ENCODE results near the gene TCP11. TPM values are rescaled to one million over a fixed set of nuclear protein-coding genes. Genes with fewer than 3 reads are reported as not detected.
A peak's percentile ranks its signal among the peaks of the same experiment; 100 is the strongest.

Gene TCP11
- total RNA-seq, 1 experiment from 2014 or later: not detected

DNA sequence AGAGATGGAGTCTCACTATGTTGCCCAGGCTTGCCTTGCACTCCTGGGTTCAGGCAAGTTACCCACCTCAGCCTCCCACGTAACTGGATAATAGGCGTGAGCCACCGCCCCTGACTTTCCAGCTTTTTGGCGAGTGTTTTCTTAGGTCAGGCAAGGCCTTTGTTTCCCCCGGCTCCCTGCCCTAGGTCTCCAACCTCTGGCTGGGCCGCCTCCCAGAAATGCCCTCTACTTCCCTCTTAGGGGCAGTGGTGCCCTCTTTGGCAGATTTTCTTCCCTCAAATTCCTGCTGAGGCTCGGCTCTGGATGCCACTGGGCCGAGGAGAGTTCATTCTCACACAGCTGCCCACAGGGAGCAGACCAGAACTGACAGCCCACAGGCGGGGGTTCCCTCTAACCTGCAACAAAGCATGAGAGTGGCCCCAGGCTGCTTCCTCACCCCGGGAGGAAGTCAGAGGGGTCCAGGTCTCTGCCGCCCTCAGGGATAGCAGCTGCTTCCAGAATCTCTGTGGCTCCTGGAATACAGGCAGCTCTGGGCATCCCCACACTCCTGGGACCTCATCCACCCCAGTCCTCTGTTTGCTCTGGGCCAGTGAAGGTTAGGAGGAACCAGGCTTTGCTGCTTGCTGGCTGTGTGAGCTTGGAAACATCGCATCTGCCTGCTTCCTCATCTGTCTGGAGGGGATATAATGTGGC lies 56.5 kb downstream of the TCP11 start:
- H3K36me3 Mint-ChIP-seq (ENCODE audit: insufficient read depth in 1 of 3, low read depth in 3 of 3): peaks cover 21 to 75% (median 66%) of the 10 kb centered on the region in 3 experiments; a peak in 6 of 7 replicates
- H3K9me3 Mint-ChIP-seq: no peaks in the 10 kb centered on the region; a peak in 1 of 5 replicates
- H2BK5ac ChIP-seq (ENCODE audit: insufficient read length, low read length): no peak overlapping the region
- no peak overlapping the region for H3K4me3 Mint-ChIP-seq
- no peak overlapping the region for H2AFZ ChIP-seq (ENCODE audit: low read length)
- H4K5ac ChIP-seq (ENCODE audit: insufficient read length, low read depth, low read length): no peak overlapping the region
- no peak overlapping the region for H2AK5ac ChIP-seq (ENCODE audit: insufficient read length, low read length)
- H4K20me1 ChIP-seq (ENCODE audit: control insufficient read depth, insufficient read depth, insufficient read length): no peaks in the 10 kb centered on the region
- no peak overlapping the region for H2BK15ac ChIP-seq (ENCODE audit: low read depth, low read length)
- H3K4me2 ChIP-seq (ENCODE audit: insufficient read depth, insufficient read length, low read length): no peak overlapping the region
- no peak overlapping the region for H3K14ac ChIP-seq (ENCODE audit: insufficient read depth, low read length)
- H4K8ac ChIP-seq (replicated peaks; ENCODE audit: insufficient read length, low read depth, low read length): no peak overlapping the region
- no peak overlapping the region for H3K18ac ChIP-seq (ENCODE audit: insufficient read length, low read depth, low read length)
- DNase-seq: no peak
- H4K91ac ChIP-seq (ENCODE audit: insufficient read length, low read depth, low read length): no peak overlapping the region
- H3K23ac ChIP-seq (ENCODE audit: insufficient read length, low read depth, low read length): no peak overlapping the region
- no peaks in the 10 kb centered on the region for H3K79me1 ChIP-seq (ENCODE audit: insufficient read depth, low read depth, low read length, poor library complexity, severe bottlenecking)
- H2BK20ac ChIP-seq (ENCODE audit: low read depth, low read length, poor library complexity, severe bottlenecking): no peak overlapping the region
- H3K27ac ChIP-seq (ENCODE audit: insufficient read length, low read depth, low read length): no peak overlapping the region
- no peak overlapping the region for H3K9ac ChIP-seq (ENCODE audit: extremely low read depth, insufficient read length, low read length)
- no peak overlapping the region for H3T11ph ChIP-seq (ENCODE audit: low read length)
- no CpG with 5 or more reads among the region's 12 CpGs for WGBS (ENCODE audit: extremely low coverage, insufficient read length, low lambda C conversion rate)
- H3K9me3 ChIP-seq (ENCODE audit: control insufficient read depth, low read depth, low read length): no peaks in the 10 kb centered on the region
- H3K4ac ChIP-seq (ENCODE audit: low read depth, low read length): no peak overlapping the region
- no peak overlapping the region for H3K56ac ChIP-seq (ENCODE audit: insufficient read length, low read depth, low read length)
- no peaks in the 10 kb centered on the region for H3K79me2 ChIP-seq (ENCODE audit: insufficient read depth, low read length)
- H3K4me1 Mint-ChIP-seq: peaks cover 19 to 22% of the 10 kb centered on the region in 2 experiments
- H3K27me3 Mint-ChIP-seq (ENCODE audit: low read depth): no peaks in the 10 kb centered on the region
- H3K23me2 ChIP-seq (ENCODE audit: insufficient read length, low read depth, low read length, poor library complexity, severe bottlenecking): no peaks in the 10 kb centered on the region
- H3K27ac Mint-ChIP-seq: peak overlapping the region in 1 of 3 experiments; percentile 83; a peak in 2 of 7 replicates
- H3K4me1 ChIP-seq (ENCODE audit: insufficient read depth, low read length): no peaks in the 10 kb centered on the region
- no peak for TF ChIP-seq CTCF (conservative IDR thresholded peaks at IDR 0.05)
- H3K27me3 ChIP-seq (ENCODE audit: insufficient read depth, low read length): no peaks in the 10 kb centered on the region
- no peak overlapping the region for H2BK120ac ChIP-seq (ENCODE audit: low read depth, low read length, poor library complexity, severe bottlenecking)
- no peak overlapping the region for H2BK12ac ChIP-seq (ENCODE audit: insufficient read length, low read depth, low read length)
